ENCODE results near the gene USP20. TPM values are rescaled to one million over a fixed set of nuclear protein-coding genes. Genes with fewer than 3 reads are reported as not detected.
"Not testable (repeated sequence)": the region's sequence is repeated elsewhere in the genome, so short reads cannot be mapped to it uniquely, and the experiment has no call there.

The USP20 gene
- total RNA-seq, 1 experiment from 2014 or later: 18.0 TPM

GRCh38 chr9:129889122-129889940 is 54.1 kb downstream of the USP20 start:
- DNase-seq (ENCODE audit: low read depth): no peak

DNA sequence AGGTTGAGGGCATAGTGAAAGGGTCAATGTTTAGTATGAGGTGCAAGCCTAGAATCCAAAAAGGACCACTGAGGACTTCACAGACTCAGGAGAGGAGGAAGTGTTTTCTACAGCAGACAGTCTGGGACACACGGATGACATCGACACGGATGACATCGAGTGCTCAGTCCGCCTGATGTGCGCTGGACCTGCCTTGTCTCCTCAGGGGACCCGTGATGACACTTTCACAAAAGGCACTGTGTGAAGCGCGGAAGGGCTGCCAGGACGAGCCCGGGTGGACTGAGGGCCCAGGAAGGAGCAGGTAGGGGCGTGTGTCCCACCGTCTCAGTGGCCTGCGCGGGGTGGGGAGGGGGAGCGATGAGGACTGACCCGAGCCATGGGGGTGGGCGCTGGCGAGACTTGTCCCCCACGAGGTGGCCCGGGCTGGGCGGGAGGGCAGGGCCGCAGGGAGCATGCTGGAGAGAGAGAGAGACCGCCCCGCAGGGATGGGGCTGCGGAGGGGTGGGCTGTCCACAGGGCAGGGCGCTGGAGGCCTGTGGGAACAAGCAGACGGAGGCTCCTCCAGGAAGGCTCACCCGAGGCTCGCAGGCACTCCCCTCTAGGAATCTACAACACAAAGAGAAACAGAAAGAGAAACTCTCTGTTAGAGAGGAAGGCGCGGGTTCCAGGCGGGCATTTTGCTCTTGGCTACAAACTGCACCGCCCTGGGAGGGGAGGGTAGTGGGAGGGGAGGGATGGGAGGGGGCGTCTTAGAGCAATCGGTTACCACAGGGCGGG is 54.9 kb downstream of the USP20 start:
- DNase-seq (ENCODE audit: low read depth): no peak

DNA sequence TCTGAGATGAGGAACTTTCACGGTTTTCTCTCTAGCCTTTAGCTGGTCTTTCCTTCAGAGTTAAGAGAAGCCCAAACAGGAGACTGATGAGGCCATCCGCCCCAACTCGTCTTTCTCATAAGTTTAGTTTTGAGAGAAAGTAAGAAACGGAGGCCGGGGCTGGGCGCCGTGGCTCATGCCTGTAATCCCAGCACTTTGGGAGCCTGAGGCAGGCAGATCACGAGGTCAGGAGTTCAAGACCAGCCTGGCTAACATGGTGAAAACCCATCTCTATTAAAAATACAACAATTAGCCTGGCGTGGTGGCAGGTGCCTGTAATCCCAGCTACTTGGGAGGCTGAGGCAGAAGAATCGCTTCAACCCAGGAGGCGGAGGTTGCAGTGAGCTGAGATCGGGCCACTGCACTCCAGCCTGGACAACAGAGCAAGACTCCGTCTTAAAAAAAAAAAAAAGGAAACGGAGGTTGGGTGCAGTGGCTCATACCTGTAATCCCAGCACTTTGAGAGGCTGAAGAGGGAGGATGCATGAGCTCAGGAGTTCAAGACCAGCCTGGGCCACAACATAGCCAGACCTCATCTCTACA is 55.6 kb downstream of the USP20 start:
- not testable (repeated sequence) for DNase-seq (ENCODE audit: low read depth)

DNA sequence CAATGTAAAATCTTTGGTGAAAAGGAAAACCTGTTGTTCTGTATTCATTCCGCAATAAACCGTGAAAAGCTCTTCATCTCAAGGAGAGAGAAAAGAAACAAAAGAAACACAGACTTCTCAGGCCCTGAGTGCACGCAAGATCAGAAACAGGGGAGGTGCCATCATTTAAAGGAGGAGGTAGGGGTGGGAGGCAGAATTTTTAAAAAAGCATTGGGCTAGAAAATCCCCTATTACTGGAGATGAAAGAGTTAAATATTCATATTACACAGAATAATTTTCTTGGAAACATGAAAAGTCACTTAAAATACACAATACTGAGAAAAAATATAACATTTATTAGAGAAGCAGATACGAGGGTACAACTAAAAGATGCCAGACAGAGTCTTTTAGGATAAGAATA is 56.3 kb downstream of the USP20 start:
- DNase-seq (ENCODE audit: low read depth): no peak

GRCh38 chr9:129894120-129894823 is 59.0 kb downstream of the USP20 start:
- DNase-seq (ENCODE audit: low read depth): no peak

DNA sequence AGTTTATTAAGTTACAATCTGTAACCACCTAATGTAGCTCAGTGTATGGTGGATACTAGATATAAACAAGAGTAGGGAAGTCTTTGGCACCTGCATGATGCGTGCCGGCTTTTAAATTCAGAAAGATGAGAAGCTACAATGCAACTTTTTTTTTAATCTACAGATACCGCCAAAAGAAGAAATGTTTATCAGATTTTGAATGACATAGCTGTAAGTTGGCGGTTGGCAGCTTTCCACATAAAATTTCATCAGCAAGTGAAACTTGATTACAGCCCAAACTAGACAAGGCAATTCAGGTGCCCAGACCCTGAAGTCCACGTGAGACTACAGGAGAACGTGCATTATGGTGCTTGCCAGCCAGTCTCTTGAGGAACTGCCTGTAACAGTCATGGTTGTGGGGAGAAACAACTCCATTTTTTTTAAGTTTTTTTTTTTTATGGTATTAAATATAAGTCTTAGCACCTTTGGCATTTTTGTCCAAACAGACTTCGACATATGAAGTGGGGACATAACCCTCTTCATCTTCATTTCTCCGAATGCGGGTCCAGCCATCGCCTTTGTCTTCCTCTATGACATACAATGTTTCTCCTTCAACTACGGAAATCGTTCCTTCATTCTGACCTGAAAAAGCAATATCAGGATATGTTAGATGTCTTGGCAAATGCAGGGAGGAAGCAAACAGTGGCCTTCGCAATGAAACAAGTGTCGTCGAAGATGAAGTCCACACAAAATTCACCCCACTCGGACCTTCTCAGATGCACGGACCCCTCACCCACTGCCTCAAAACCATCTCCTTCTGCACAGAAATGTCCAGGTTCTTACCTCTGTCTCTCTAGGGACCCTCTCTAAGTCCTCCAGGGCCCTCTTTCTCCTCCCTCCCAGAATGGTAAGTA is 60.4 kb downstream of the USP20 start:
- DNase-seq (ENCODE audit: low read depth): no peak

DNA sequence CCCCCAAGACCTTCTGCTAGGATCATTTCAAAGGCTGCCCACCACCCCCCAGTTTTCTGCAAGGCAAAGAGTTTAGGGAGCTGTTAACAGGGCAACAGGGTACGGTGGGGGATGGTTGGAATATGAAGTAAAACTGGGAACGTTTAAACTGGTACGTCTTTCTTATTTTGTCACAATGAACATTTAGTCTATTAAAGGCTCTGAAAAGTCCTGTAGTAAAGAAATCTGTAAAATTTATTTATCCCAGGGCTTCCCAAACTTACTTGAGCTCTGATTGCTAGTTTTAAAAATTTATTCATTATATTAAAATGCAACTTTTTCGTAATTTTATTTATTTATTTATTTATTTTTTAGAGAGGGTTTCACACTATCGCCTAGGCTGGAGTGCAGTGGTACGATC is 62.0 kb downstream of the USP20 start:
- DNase-seq (ENCODE audit: low read depth): no peak

DNA sequence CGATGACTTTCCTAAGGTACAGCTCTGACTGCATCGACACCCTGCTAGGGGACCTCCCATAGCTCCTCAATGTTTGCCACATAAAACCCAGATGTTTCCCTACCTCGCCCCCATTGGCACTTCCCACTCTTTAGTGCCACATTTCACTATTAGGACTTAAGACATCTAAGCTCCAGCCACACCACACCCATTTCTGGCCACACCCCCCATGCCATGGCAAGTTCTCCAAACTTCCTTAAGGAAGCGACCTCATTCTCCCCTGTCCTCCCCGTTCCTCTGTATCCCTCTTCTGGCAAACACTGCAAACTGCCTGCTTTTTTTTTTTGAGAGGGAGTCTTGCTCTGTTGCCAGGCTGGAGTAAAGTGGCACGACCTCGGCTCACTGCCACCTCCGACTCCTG is 62.9 kb downstream of the USP20 start:
- peak; percentile 24 for DNase-seq (ENCODE audit: low read depth)

DNA sequence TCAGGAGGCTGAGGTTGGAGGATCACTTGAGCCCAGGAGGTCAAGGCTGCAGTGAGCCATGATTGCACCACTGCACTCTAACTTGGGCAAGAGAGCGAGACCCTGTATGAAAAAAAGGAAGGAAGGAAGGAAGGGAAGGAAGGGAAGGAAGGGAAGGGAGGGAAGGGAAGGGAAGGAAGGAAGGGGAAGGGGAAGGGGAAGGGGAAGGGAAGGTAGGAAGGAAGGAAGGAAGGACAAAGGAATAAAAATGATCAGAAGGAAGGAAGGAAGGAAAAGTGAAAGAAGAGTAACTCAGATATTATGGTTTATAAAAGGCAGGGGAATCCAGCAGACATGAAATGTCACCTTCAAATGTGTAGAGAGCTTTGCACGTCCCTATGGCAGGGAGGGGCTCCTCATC is 64.4 kb downstream of the USP20 start:
- DNase-seq (ENCODE audit: low read depth): no peak

DNA sequence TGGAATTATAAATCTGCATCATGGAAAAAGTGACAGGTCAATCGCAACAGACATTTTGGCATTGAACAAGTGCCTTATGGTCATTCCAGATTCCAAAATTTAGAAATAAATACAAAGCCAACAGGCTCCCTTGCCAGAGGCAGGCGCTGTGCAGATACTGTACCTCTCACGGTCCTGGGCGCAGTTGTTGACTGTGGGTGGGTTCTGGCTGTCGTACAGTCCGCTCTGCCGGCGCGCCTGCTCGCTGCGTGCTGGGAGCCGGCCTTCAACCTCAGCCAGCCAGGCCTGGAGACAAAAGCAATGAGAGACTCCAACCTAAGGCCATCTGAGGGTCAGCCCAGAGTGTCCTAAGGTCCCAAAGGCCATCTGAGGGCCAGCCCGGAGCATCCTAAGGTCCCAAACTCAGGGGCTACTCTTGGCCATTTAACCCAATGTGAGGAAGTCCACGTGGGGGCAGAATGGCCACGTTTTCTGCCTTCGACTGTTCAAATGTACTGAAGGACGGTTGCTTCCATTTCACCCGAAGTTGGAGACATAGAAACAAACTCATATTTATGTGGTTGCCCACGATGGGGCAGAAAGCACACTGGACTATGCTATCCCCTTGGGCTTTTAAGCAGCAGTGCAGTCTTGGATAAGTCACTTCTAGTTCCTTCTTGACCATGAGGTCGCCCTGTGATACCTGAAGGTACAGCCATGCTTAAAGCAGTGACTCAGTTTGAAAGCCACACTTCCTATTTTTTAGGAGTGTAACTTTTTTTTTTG is 65.2 kb downstream of the USP20 start:
- no peak for DNase-seq (ENCODE audit: low read depth)

- DNase-seq (ENCODE audit: low read depth): no peak
These were observed 66.9 kb downstream of the USP20 start for GRCh38 chr9:129901993-129902739.

GRCh38 chr9:129902740-129903134 is 67.5 kb downstream of the USP20 start:
- no peak for DNase-seq (ENCODE audit: low read depth)

DNA sequence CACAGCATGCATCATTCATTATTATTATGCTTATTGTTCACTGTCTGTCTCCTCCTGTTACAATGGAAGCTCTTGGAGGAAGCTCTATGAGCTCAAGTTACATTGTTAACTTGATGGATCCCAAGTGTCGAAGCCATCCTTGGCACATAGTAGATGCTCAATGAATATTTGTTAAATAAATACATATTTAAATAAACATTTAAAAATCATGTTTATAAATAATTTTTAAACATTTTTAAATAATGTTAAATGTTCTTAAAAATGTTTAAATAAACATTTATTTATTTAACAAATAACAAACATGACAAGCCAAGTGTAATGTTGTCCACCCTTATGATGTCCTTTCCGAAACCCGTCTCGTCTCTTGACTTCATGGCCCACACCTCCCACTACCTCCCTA is 69.5 kb downstream of the USP20 start:
- DNase-seq (ENCODE audit: low read depth): no peak

DNA sequence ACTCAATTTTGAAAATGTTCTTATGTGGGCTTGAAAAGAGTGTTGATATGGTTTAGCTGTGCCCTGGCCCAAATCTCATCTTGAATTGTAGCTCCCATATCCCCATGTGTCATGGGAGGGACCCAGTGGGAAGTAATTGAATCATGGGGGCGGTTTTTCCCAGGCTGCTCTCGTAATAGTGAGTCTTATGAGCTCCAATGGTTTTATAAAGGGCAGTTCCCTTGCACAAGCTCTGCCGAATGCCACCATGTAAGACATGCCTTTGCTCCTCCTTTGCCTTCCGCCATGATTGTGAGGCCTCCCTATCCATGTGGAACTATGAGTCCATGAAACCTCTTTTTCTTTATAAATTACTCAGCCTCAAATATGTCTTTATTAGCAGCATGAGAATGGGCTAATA is 71.0 kb downstream of the USP20 start:
- DNase-seq (ENCODE audit: low read depth): no peak

DNA sequence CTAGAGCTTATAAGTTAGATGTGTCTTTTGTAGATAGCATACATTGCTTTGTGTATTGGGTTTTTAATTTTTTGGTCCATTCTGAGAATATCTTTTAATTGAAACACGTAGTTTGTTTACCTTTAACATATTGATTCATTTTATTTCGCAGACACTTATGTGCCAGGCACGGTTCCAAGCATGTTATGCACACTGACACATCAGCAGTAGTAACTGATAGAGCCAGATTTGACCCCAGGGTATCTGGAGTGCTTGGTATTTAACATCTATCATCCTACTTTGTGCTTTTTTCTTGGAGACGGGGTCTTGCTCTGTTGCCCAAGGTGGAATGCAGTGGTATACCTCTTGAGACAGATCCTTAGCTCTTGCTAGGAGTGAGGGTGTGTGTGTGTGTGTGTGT is 71.9 kb downstream of the USP20 start:
- DNase-seq (ENCODE audit: low read depth): no peak

DNA sequence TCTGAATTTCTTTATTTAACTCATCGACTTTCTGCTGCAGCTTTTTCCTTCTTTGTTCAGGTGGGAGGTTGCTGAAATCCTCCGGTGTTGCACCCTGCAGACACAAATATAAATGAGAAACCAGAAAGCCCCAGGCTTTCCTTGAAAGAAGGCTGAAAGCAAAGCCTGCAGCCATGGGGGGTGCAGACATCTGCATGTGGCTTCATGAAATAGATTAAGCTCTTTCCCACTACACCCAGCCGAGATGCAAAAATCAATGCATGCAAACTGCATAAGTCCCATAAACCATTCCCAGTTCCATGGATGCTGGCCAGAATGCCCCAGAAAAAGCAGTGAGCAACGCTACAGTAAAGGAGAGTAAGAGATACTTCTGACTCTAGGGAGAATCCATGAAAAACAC is 73.6 kb downstream of the USP20 start:
- DNase-seq (ENCODE audit: low read depth): no peak

DNA sequence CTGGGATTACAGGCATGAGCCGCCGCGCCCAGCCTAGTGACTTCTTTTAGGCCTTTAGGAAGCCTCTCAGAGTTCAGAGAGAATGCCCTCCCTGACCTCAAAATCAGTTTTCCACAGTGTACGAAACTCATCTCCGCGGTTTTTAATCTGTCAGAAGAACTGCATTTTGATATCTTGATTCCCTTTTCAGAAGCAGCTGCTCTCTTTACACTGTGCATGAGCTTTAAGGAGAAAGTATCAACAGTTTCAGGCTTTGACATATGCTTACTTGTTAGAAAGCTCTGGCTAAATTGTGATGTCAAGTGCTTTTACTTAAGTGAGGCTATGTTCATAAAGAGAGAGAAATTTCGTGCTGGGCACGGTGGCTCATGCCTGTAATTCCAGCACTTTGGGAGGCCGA is 74.6 kb downstream of the USP20 start:
- no peak for DNase-seq (ENCODE audit: low read depth)

DNA sequence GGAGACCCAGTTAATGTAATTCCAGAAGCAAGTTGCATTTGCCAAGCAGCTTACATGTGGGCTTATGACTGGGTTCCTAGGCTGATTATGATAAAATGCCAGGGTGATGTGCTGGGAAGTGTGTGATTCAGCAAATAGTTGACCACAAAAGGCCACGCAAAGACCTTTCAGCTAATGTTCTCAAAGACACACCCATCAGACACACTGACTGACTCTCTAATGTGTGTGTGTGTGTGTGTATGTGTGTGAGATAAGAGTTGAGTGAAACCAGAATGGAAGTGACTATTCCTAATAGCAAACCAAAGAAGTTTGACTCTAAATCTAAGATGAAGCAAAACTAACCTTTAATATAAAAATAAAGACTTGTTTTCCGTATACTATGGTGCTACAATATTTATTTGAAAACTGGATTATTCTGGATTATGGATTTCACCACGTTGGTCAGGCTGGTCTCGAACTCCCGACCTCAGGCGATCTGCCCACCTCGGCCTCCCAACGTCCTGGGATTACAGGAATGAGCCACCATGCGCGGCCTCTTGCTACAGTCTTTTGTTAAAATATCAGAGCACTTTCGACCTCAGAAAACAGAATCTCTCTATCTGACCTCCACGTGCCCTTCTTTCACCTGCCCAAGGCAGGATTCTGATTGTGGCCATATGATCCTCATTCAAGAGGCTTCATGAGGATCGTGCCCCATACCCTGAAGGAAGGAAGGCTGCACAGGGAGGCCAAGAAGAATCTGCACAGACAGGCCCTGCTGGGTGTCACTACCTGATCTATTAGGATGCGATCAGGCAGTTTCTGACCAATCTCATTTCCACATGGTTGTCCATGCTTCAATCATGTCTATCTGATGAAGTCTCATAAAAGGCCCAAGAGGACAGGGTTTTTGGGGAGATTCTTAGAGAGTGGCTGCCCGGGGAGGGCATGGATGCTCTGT is 75.6 kb downstream of the USP20 start:
- peak; percentile 100 for DNase-seq (ENCODE audit: low read depth)

- DNase-seq (ENCODE audit: low read depth): no peak
These were observed 78.8 kb downstream of the USP20 start for GRCh38 chr9:129914051-129914450.

All from M059J (cell line).